H1 (cell line): ENCODE measurements around the gene GPATCH2L.

Source experiments
- HDAC2 ChIP-seq, 2 experiments: fragments of 300-600 bp in 1 of 2; sonication (generic) in 1 of 2; IDR thresholded peaks; 2 replicates each; pipeline ENCODE4 v1.6.1; 2011 to 2012; ENCODE audit warnings: low read depth in 2 of 2, low read length in 2 of 2, mild to moderate bottlenecking in 2 of 2, moderate library complexity in 2 of 2, borderline replicate concordance in 1 of 2, inconsistent platforms in 1 of 2
- POLR2AphosphoS5 ChIP-seq: IDR thresholded peaks from 2 replicates; pipeline ENCODE4 v1.6.1; 2011; ENCODE audit warnings: low read depth, low read length
- TF ChIP-seq, protein P1 (sequence below): IDR thresholded peaks from 2 replicates; pipeline ENCODE4 v1.6.1; 2011; ENCODE audit warnings: low read length, improper control_type of control experiment

DNA sequence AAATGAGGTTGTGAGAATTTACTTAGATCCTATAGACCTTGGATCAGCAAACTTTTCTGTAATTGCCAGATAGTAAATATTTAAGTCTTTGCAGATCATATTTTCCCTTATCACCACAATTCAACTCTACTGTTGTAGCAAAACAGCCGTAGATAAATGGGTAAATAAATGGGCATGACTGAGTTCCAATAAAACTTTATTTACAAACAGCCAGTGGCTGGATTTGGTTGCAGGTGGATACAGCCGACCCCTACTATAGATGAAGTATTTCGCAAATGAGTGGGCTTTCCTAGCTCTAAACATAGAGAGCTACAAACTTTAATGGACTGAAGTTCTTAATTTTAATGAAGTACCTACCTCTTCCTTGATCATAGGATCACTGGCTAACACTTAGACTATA is 100.7 kb downstream of the GPATCH2L start:
- no peak for TF ChIP-seq POLR2AphosphoS5
- no peak for TF ChIP-seq HDAC2 (IDR thresholded peaks at IDR 0.05; ENCODE audit: borderline replicate concordance in 1 of 2, low read depth in 2 of 2, low read length in 2 of 2)
- TF ChIP-seq, protein P1, sequence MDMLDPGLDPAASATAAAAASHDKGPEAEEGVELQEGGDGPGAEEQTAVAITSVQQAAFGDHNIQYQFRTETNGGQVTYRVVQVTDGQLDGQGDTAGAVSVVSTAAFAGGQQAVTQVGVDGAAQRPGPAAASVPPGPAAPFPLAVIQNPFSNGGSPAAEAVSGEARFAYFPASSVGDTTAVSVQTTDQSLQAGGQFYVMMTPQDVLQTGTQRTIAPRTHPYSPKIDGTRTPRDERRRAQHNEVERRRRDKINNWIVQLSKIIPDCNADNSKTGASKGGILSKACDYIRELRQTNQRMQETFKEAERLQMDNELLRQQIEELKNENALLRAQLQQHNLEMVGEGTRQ = no peak
